Stomach (tissue), 4 donors: ENCODE data around the gene CCDC167.

ENCODE experiments used
- CTCF ChIP-seq, 7 experiments: fragments of 450-650 bp in 4 of 7; fragments of 200-600 bp in 3 of 7; sonication (generic) in 3 of 7; IDR thresholded peaks; one replicate each; pipeline ENCODE4 v1.5.1; 2016 to 2019; ENCODE audit warnings: antibody characterized with exemption in 7 of 7, control low read depth in 2 of 7, mild to moderate bottlenecking in 1 of 7
- EP300 ChIP-seq: sonication (generic); formaldehyde crosslinking; IDR thresholded peaks from one replicate; pipeline ENCODE4 v1.6.1; 2017; ENCODE audit warnings: antibody characterized with exemption
- POLR2AphosphoS5 ChIP-seq, 3 donors: sonication (generic); formaldehyde crosslinking; IDR thresholded peaks; one replicate each; pipeline ENCODE4 v1.6.1; 2016; ENCODE audit warnings: antibody characterized with exemption in 3 of 3

- TF ChIP-seq CTCF (IDR thresholded peaks at IDR 0.05) (no peak), POLR2AphosphoS5 (IDR thresholded peaks at IDR 0.05) (no peak), EP300 (no peak)
Observed at GRCh38 chr6:37485291-37485702, 14.4 kb downstream of the CCDC167 start.
